DOHH2 (cell line): ENCODE results near the gene MACROH2A2.

Source experiments
- CTCF ChIP-seq: fragments of 200-600 bp; sonication (generic); IDR thresholded peaks from one replicate; pipeline ENCODE4 v1.5.1; 2014; ENCODE audit warnings: antibody characterized with exemption, mild to moderate bottlenecking, low read depth, low read length; ENCODE audit not compliant: poor library complexity, severe bottlenecking
- EZH2phosphoT487 ChIP-seq: fragments of 200-600 bp; sonication (generic); IDR thresholded peaks from 2 replicates; pipeline ENCODE4 v1.6.1; 2017; ENCODE audit warnings: borderline replicate concordance, mild to moderate bottlenecking, antibody characterized with exemption, low read length, moderate library complexity, mixed read lengths

- no peak for TF ChIP-seq CTCF
- TF ChIP-seq EZH2phosphoT487, result no peak
These were observed 45.6 kb downstream of the MACROH2A2 start for GRCh38 chr10:70098271-70098670.
